ENCODE data around the gene RASL11B. TPM values are rescaled to one million over a fixed set of nuclear protein-coding genes. Genes with fewer than 3 reads are reported as not detected.

RASL11B gene
- total RNA-seq, 2 experiments from 2014 or later, result 0.29 to 0.34 TPM

- ChIA-PET POLR2A (no interaction called here), CTCF (interaction anchor here (1.2 to 2.3 kb wide), 2 partner anchors 9 to 30 kb away, joined by 3 to 7 read pairs; no protein-coding TSS in a partner anchor)
- H3K36me3 Mint-ChIP-seq (ENCODE audit: low read depth), result peaks cover 21% of the 10 kb centered on the region
- H3K27ac Mint-ChIP-seq, result no peak overlapping the region
- ATAC-seq, result no peak
- no peaks in the 10 kb centered on the region for H3K4me1 Mint-ChIP-seq (ENCODE audit: low read depth)
- intact Hi-C loops (cut with micrococcal nuclease), result no loop called here
- H3K4me3 Mint-ChIP-seq, result no peak overlapping the region
- no peak for DNase-seq
- TF ChIP-seq CTCF (IDR thresholded peaks at IDR 0.05), result no peak
- no peaks in the 10 kb centered on the region for H3K9me3 Mint-ChIP-seq
- no peaks in the 10 kb centered on the region for H3K27me3 Mint-ChIP-seq
Measured at GRCh38 chr4:52910115-52910514, 48.0 kb downstream of the RASL11B start.

GRCh38 chr4:52911684-52912294 lies 49.7 kb downstream of the RASL11B start:
- CTCF ChIA-PET, result interaction anchor here (0.6 to 2.3 kb wide), 29 partner anchors 7 to 471 kb away, joined by 3 to 13 read pairs (median 4); no protein-coding TSS in a partner anchor

GRCh38 chr4:52912608-52913007 lies 50.5 kb downstream of the RASL11B start:
- no peaks in the 10 kb centered on the region for H3K27me3 Mint-ChIP-seq
- no peaks in the 10 kb centered on the region for H3K4me1 Mint-ChIP-seq (ENCODE audit: low read depth)
- DNase-seq (no peak), ATAC-seq (no peak)
- TF ChIP-seq CTCF (IDR thresholded peaks at IDR 0.05), result no peak
- ChIA-PET POLR2A (no interaction called here), CTCF (interaction anchor here (0.6 to 1.6 kb wide), 6 partner anchors 10 to 64 kb away, joined by 3 to 13 read pairs (median 5); no protein-coding TSS in a partner anchor)
- no peaks in the 10 kb centered on the region for H3K9me3 Mint-ChIP-seq
- H3K36me3 Mint-ChIP-seq (ENCODE audit: low read depth), result peaks cover 7% of the 10 kb centered on the region
- no peak overlapping the region for H3K27ac Mint-ChIP-seq
- intact Hi-C loops (cut with micrococcal nuclease), result no loop called here
- H3K4me3 Mint-ChIP-seq, result no peak overlapping the region

More at GRCh38 chr4:52911684-52912294, 49.7 kb downstream of the RASL11B start:
- no peaks in the 10 kb centered on the region for H3K27me3 Mint-ChIP-seq
- peak; percentile 73 for TF ChIP-seq CTCF (IDR thresholded peaks at IDR 0.05)
- ATAC-seq (no peak), DNase-seq (peak; percentile 86)
- no peak overlapping the region for H3K27ac Mint-ChIP-seq
- H3K4me1 Mint-ChIP-seq (ENCODE audit: low read depth), result no peaks in the 10 kb centered on the region
- no peak overlapping the region for H3K4me3 Mint-ChIP-seq
- intact Hi-C loops (cut with micrococcal nuclease), result no loop called here
- peaks cover 10% of the 10 kb centered on the region for H3K36me3 Mint-ChIP-seq (ENCODE audit: low read depth)
- H3K9me3 Mint-ChIP-seq, result no peaks in the 10 kb centered on the region
- POLR2A ChIA-PET, result no interaction called here

- Mint-ChIP-seq H3K27me3 (no peaks in the 10 kb centered on the region), H3K9me3 (no peaks in the 10 kb centered on the region), H3K4me1 (ENCODE audit: low read depth) (no peaks in the 10 kb centered on the region), H3K36me3 (ENCODE audit: low read depth) (peaks cover 2% of the 10 kb centered on the region), H3K4me3 (no peak overlapping the region), H3K27ac (no peak overlapping the region)
- intact Hi-C loops (cut with micrococcal nuclease), result no loop called here
- no peak for ATAC-seq
- no peak for DNase-seq
- POLR2A ChIA-PET, result no interaction called here
- CTCF ChIA-PET, result interaction anchor here (0.6 kb wide), 1 partner anchor 61 kb away, joined by 3 read pairs; no protein-coding TSS in a partner anchor
- TF ChIP-seq CTCF (IDR thresholded peaks at IDR 0.05), result no peak
Measured at GRCh38 chr4:52914051-52914605, 52.0 kb downstream of the RASL11B start.

GRCh38 chr4:52915191-52915590 lies 53.1 kb downstream of the RASL11B start:
- ChIA-PET CTCF (no interaction called here), POLR2A (no interaction called here)
- Mint-ChIP-seq H3K27ac (no peak overlapping the region), H3K36me3 (ENCODE audit: low read depth) (peaks cover 5% of the 10 kb centered on the region), H3K27me3 (no peaks in the 10 kb centered on the region), H3K4me1 (ENCODE audit: low read depth) (no peaks in the 10 kb centered on the region), H3K9me3 (no peaks in the 10 kb centered on the region), H3K4me3 (no peak overlapping the region)
- no peak for DNase-seq
- intact Hi-C loops (cut with micrococcal nuclease), result no loop called here
- ATAC-seq, result no peak
- no peak for TF ChIP-seq CTCF (IDR thresholded peaks at IDR 0.05)

Data from activated CD8-positive, alpha-beta T cell treated with anti-CD3 and anti-CD28 coated beads for 36 hours (primary cell).